Measurements from ENCODE around the gene BCL2L1.

BCL2L1 gene

GRCh38 chr20:31723319-31724078, 831 bp upstream of the BCL2L1 start:
- peak; percentile 99 for DNase-seq (ENCODE audit: low spot score)

GRCh38 chr20:31723069-31723318, 326 bp upstream of the BCL2L1 start:
- DNase-seq (ENCODE audit: low spot score) = no peak

GRCh38 chr20:31721408-31722256, 1.0 kb downstream of the BCL2L1 start:
- DNase-seq (ENCODE audit: low spot score) = no peak

- peak; percentile 59 for DNase-seq (ENCODE audit: low spot score)
Observed at GRCh38 chr20:31720486-31721407, 1.9 kb downstream of the BCL2L1 start.

GRCh38 chr20:31719644-31720485, 2.8 kb downstream of the BCL2L1 start:
- peak; percentile 72 for DNase-seq (ENCODE audit: low spot score)

- peak; percentile 22 for DNase-seq (ENCODE audit: low spot score)
Observed at GRCh38 chr20:31718952-31719643, 3.6 kb downstream of the BCL2L1 start.

- DNase-seq (ENCODE audit: low spot score) = no peak
Observed at GRCh38 chr20:31717478-31718201, 5.0 kb downstream of the BCL2L1 start.

- DNase-seq (ENCODE audit: low spot score) = no peak
Observed at GRCh38 chr20:31716818-31717477, 5.7 kb downstream of the BCL2L1 start.

GRCh38 chr20:31716351-31716750, 6.3 kb downstream of the BCL2L1 start:
- DNase-seq (ENCODE audit: low spot score) = no peak

GRCh38 chr20:31715766-31716165, 6.9 kb downstream of the BCL2L1 start:
- no peak for DNase-seq (ENCODE audit: low spot score)

- no peak for DNase-seq (ENCODE audit: low spot score)
Observed at GRCh38 chr20:31713312-31714273, 9.1 kb downstream of the BCL2L1 start.

- DNase-seq (ENCODE audit: low spot score) = peak; percentile 97
Observed at GRCh38 chr20:31712564-31713311, 9.9 kb downstream of the BCL2L1 start.

GRCh38 chr20:31712112-31712553, 10.5 kb downstream of the BCL2L1 start:
- peak; percentile 82 for DNase-seq (ENCODE audit: low spot score)

GRCh38 chr20:31711179-31712111, 11.2 kb downstream of the BCL2L1 start:
- no peak for DNase-seq (ENCODE audit: low spot score)

GRCh38 chr20:31710423-31711108, 12.1 kb downstream of the BCL2L1 start:
- no peak for DNase-seq (ENCODE audit: low spot score)

- no peak for DNase-seq (ENCODE audit: low spot score)
Observed at GRCh38 chr20:31709939-31710338, 12.7 kb downstream of the BCL2L1 start.
